Duodenal mucosa (tissue), 2 donors: Measurements from ENCODE around the gene CWC22.
"Not testable (repeated sequence)": the region's sequence is repeated elsewhere in the genome, so short reads cannot be mapped to it uniquely, and the experiment has no call there.

ENCODE experiments used
- H3K27ac ChIP-seq: one replicate; pipeline ENCODE4 v1.7.0; 2013; ENCODE audit warnings: low read depth, low read length
- H3K27me3 ChIP-seq, 2 donors: one replicate each; pipeline ENCODE4 v1.7.0; 2013; ENCODE audit warnings: low read length in 2 of 2, control low read depth in 1 of 2; ENCODE audit not compliant: insufficient read depth in 2 of 2, control insufficient read depth in 1 of 2
- H3K36me3 ChIP-seq, 2 donors: one replicate each; pipeline ENCODE4 v1.7.0; 2013; ENCODE audit warnings: low read length in 2 of 2, control low read depth in 1 of 2; ENCODE audit not compliant: insufficient read depth in 2 of 2, control insufficient read depth in 1 of 2
- H3K4me1 ChIP-seq, 2 donors: one replicate each; pipeline ENCODE4 v1.7.0; 2013; ENCODE audit warnings: low read length in 2 of 2, control low read depth in 1 of 2; ENCODE audit not compliant: insufficient read depth in 2 of 2, control insufficient read depth in 1 of 2
- H3K4me3 ChIP-seq, 2 donors: one replicate each; pipeline ENCODE4 v1.7.0; 2013; ENCODE audit warnings: low read length in 2 of 2, low read depth in 1 of 2
- H3K9ac ChIP-seq, 2 donors: one replicate each; pipeline ENCODE4 v1.7.0; 2013; ENCODE audit warnings: low read length in 2 of 2, low read depth in 1 of 2
- H3K9me3 ChIP-seq, 2 donors: one replicate each; pipeline ENCODE4 v1.7.0; 2013; ENCODE audit warnings: low read length in 2 of 2, control low read depth in 1 of 2; ENCODE audit not compliant: control insufficient read depth in 1 of 2

The CWC22 gene

DNA sequence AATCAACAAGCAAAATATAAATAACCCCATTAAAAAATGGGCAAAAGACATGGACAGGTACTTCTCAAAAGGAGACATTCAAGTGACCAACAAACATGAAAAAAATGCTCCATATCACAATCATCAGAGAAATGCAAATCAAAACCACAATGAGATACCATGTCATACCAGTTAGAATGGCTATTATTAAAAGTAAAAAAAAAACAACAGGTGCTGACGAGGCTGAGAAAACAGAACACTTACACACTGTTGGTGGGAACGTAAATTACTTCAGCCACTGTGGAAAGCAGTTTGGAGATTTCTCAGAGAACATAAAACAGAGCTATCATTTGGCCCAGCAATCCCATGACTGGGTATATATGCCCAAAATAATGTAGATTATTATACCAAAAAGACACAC, 69.1 kb downstream of the CWC22 start:
- Histone ChIP-seq H3K4me3 (no peak overlapping the region), H3K9ac (no peak overlapping the region), H3K4me1 (no peaks in the 10 kb centered on the region), H3K27me3 (no peaks in the 10 kb centered on the region), H3K36me3 (no peaks in the 10 kb centered on the region), H3K27ac (no peak overlapping the region), H3K9me3 (peaks cover 0 to 4% of the 10 kb centered on the region in 2 donors)

DNA sequence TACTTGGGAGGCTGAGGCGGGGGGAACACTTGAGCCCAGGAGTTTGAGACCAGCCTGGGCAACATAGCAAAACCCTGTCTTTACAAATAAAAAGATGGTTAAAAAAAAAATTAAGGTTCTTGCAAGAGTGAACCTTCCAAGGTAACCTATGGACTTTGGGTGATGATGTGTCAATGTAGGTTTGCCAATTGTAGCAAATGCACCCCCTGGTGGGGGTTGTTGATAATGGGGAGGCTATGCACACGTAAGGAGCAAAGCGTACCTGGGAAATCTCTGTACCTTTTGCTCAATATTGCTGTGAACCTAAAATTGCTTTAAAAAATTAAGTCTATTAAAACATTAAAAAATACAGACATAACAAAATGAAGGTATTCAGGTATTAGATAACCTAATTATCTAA, 70.4 kb downstream of the CWC22 start:
- H3K4me1 ChIP-seq, result no peaks in the 10 kb centered on the region

DNA sequence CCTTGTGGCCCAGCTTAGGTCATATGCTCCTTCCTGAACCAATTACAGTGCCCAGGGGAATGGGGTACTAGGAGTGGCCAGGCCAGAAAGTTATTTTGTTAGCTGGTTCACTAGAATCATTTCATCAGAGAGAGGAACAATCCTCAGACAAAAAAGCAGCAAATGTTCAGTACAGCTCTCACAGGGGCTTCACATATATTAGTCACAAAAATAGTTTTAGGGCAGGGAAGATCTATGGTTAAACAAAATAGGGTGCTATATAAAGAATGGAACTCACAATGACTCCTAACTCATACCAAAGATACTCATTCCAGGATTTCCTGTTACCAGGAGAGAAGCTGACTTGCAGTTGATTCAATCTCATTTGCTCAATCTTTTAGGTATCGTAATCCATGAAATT, 71.0 kb downstream of the CWC22 start:
- no peak overlapping the region for H3K9ac ChIP-seq
- no peaks in the 10 kb centered on the region for H3K36me3 ChIP-seq
- H3K4me1 ChIP-seq, result no peaks in the 10 kb centered on the region
- H3K4me3 ChIP-seq, result no peak overlapping the region
- H3K9me3 ChIP-seq, result peaks cover 0 to 4% of the 10 kb centered on the region in 2 donors
- H3K27me3 ChIP-seq, result no peaks in the 10 kb centered on the region
- H3K27ac ChIP-seq, result no peak overlapping the region

More for the DNA sequence above, 70.4 kb downstream of the CWC22 start:
- Histone ChIP-seq H3K4me3 (no peak overlapping the region), H3K27me3 (no peaks in the 10 kb centered on the region), H3K9ac (no peak overlapping the region), H3K36me3 (no peaks in the 10 kb centered on the region), H3K27ac (no peak overlapping the region), H3K9me3 (peaks cover 0 to 4% of the 10 kb centered on the region in 2 donors)

DNA sequence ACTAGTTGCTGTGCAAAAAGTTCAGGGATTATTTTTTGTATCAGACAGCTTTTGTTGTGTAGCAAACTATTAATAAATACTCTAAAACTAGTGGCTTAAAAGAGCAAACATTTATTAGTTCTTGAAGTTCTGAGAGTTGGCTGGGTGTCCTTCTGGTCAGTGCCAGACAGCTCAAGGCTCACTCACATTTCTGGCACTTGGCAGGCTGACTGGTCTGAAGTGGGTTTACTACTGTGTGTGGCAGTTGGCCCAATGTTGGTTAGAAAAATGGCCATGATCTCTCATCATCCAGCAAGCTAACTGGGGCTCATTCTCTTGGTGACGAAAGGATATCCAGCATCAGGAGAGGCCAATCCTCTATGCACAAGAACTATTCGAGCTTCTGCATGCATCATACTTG, 74.3 kb downstream of the CWC22 start:
- no peak overlapping the region for H3K9ac ChIP-seq
- no peak overlapping the region for H3K4me3 ChIP-seq
- H3K9me3 ChIP-seq, result peaks cover 2 to 5% of the 10 kb centered on the region in 2 donors
- no peaks in the 10 kb centered on the region for H3K36me3 ChIP-seq
- H3K27me3 ChIP-seq, result no peaks in the 10 kb centered on the region
- H3K4me1 ChIP-seq, result no peaks in the 10 kb centered on the region
- H3K27ac ChIP-seq, result no peak overlapping the region

DNA sequence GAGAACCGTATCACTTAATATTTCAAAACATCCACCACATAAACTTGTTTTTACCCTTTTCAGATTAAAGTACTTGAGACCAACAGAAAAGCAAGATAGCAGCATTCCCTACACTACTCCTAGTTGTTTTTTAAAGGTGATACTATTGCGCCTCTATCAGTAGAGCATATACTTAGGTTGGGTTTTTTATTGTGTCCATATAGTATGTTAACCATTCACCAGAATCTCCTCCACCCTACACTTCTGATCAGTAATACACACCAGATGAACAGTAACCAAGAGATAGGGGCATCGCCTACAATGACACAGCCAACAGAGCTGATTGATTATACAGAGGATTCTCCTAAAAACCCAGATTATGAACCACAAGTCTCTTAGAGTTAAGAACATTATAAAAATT, 75.6 kb downstream of the CWC22 start:
- no peak overlapping the region for H3K9ac ChIP-seq
- no peak overlapping the region for H3K27ac ChIP-seq
- H3K4me3 ChIP-seq, result no peak overlapping the region
- H3K36me3 ChIP-seq, result no peaks in the 10 kb centered on the region
- H3K9me3 ChIP-seq, result peaks cover 5 to 12% of the 10 kb centered on the region in 2 donors
- no peaks in the 10 kb centered on the region for H3K4me1 ChIP-seq
- no peaks in the 10 kb centered on the region for H3K27me3 ChIP-seq

DNA sequence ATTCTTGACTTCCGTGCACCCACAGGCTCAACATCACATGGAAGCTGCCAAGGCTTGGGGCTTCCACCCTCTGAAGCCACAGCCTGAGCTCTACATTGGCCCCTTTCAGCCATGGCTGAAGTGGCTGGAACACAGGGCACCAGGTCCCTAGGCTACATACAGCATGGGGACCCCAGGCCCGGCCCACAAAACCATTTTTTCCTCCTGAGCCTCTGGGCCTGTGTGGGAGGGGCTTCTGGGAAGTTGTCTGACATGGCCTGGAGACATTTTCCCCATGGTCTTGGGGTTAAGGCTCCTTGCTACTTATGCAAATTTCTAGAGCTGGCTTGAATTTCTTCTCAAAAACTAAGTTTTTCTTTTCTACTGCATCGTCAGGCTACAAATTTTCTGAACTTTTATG, 77.1 kb downstream of the CWC22 start:
- H3K27me3 ChIP-seq, H3K4me1 ChIP-seq, H3K4me3 ChIP-seq, H3K27ac ChIP-seq, H3K9ac ChIP-seq, H3K36me3 ChIP-seq: not testable (repeated sequence)
- peaks cover 9 to 22% of the 10 kb centered on the region in 2 donors for H3K9me3 ChIP-seq

DNA sequence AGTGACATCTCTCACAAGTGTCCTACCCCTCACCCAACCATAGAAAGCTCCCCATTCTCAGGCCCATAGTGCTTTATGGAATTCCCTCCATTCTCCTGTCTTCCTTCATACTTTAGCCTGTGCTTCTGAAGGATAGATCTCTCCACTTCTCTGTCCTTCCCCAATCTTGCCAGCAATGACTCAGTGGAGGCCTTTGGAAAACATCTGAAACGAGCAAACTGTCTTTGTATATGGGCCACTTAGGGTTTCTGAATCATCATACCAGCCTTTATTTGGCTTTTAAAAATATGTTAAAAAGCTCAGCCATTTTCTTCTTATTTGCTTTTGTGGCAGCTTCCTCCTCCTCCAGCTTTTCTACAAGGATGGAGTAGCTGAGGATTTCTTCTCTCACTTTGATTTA, 80.1 kb downstream of the CWC22 start:
- Histone ChIP-seq H3K36me3 (no peaks in the 10 kb centered on the region), H3K27ac (no peak overlapping the region), H3K4me3 (no peak overlapping the region), H3K4me1 (no peaks in the 10 kb centered on the region), H3K27me3 (no peaks in the 10 kb centered on the region), H3K9ac (no peak overlapping the region), H3K9me3 (peaks cover 9 to 22% of the 10 kb centered on the region in 2 donors)

DNA sequence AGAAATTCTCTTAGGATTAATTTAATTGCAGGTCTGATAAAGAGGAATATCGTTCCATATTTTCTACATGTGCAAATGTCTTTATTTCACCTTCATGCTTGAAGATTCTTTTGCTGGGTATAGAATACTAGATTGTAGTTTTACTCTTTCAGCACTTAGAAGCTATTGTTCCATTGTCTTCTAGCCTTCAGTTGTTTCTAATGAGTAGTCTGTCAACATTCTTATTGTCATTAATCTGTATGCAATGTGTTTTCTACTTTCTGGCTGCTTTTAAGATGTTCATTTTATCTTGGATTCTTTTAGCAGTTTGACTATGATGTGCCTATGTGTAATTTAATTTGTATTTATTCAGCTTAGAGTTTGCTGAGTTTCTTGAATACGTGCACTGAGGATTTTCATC, 81.4 kb downstream of the CWC22 start:
- no peaks in the 10 kb centered on the region for H3K36me3 ChIP-seq
- peaks cover 9 to 22% of the 10 kb centered on the region in 2 donors for H3K9me3 ChIP-seq
- H3K4me3 ChIP-seq, result no peak overlapping the region
- H3K9ac ChIP-seq, result no peak overlapping the region
- no peaks in the 10 kb centered on the region for H3K27me3 ChIP-seq
- H3K27ac ChIP-seq, result no peak overlapping the region
- no peaks in the 10 kb centered on the region for H3K4me1 ChIP-seq

DNA sequence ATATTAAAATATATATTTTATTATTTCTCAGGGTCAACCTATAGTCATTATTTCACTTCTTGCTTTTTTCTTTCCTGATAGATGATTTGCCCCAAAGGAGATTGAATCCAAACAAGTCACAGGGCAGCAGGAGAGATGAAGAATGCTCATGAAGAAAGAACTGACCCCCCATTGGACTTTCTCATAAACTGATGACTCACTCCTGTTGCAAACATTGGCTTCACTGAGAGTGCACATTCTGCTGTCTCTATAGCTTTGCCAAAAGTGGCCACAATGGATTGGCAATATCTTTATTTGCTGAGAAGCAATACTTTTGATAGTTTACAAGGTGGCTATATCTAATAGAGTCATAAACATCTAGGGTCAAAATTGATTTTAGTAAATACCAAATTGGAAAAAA, 89.8 kb downstream of the CWC22 start:
- no peak overlapping the region for H3K27ac ChIP-seq
- no peaks in the 10 kb centered on the region for H3K36me3 ChIP-seq
- no peak overlapping the region for H3K4me3 ChIP-seq
- no peaks in the 10 kb centered on the region for H3K27me3 ChIP-seq
- H3K9me3 ChIP-seq, result peaks cover 0 to 3% of the 10 kb centered on the region in 2 donors
- no peaks in the 10 kb centered on the region for H3K4me1 ChIP-seq
- H3K9ac ChIP-seq, result no peak overlapping the region

DNA sequence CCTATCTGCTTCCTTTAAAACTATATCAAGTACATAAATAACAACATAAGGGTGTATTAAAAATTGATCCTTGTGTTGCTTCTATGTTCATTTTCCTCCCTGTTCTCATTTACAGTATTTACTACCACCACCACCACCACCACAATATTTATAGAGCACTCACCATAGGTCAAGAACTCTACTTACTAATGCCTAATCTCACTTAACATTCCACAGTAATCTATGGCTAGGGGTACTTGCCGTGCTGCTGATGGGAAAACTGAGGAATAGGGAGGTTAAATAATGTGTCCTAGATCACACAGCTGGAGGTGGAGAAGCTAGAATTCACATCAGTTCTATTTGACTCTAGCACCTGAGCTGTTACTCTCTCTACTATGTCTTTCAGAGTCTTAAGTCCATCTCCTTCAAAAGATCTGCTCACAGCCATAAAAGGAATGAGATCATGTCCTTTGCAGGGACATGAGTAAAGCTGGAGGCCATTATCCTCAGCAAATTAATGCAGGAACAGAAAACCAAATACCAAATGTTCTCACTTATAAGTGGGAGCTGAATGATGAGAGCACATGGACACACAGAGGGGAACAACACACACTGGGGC, 91.6 kb downstream of the CWC22 start:
- Histone ChIP-seq H3K4me1 (no peaks in the 10 kb centered on the region), H3K27me3 (no peaks in the 10 kb centered on the region), H3K9ac (no peak overlapping the region), H3K36me3 (no peaks in the 10 kb centered on the region), H3K9me3 (peaks cover 0 to 3% of the 10 kb centered on the region in 2 donors), H3K27ac (no peak overlapping the region), H3K4me3 (no peak overlapping the region)

DNA sequence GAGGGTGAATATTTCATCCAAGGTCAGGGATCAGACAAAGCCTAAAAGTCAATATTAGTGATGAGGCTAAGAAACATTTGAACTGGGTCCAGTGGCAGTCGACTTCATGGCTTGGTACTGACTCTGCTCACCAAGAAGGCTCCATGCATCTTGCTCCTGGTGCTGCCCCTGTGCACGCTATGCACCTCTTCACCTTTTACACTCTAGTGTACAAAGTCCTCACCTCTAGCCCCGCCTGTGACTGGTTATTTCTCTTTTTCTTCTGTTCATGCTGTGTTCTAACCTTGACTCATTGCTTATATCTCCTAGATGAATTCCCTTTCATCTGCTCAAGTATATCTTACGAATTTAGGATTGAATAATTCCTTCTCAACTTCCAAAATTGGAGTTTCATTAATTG, 93.3 kb downstream of the CWC22 start:
- no peaks in the 10 kb centered on the region for H3K4me1 ChIP-seq
- H3K27me3 ChIP-seq, result no peaks in the 10 kb centered on the region
- H3K27ac ChIP-seq, result no peak overlapping the region
- no peak overlapping the region for H3K4me3 ChIP-seq
- no peaks in the 10 kb centered on the region for H3K36me3 ChIP-seq
- no peak overlapping the region for H3K9ac ChIP-seq
- H3K9me3 ChIP-seq, result no peaks in the 10 kb centered on the region
